ENCODE results near the gene CDH11.

CDH11 gene

DNA sequence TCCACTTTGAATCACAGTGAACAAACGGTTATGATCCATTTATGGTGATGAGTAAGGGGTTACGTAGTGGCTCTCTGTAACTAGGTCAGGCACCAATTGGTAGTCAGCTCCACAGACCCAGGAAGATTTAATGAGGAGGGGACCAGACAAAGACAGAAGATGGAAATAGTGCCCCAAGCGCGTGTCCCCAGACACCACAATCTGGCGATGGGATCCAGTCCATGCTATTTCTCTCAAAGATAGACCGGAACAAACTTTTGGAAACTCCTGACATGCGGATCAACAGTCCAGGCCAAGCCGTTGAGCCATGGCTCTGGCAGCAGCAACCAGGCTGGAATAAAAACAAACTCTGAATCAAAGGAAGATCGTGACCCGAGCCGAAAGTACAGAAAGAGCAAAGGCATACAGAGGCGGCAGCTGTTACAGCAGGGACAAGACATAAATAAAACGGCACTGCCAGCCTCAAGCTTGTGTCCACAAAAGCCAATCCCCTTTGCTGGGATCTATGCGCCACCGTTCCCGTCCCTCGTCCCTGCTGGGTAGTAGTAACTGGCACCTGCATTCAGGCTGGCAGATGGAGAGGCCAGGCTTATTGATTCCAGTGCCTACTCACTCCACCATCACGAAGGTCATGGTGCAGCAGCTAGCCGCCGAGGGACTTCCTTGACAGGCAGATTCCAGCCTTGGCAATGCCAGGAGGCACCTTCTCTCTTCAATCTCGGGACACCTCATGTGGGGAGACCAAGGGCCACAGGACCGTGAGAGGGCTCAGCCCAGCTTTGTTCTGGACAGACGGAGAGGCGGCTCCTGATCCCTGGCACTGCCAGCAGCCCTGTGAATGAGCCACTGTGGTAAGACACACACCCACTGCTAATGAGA is 50.2 kb downstream of the CDH11 start:
- no peak for DNase-seq (ENCODE audit: low read depth in 3 of 3, low spot score in 1 of 3)

DNA sequence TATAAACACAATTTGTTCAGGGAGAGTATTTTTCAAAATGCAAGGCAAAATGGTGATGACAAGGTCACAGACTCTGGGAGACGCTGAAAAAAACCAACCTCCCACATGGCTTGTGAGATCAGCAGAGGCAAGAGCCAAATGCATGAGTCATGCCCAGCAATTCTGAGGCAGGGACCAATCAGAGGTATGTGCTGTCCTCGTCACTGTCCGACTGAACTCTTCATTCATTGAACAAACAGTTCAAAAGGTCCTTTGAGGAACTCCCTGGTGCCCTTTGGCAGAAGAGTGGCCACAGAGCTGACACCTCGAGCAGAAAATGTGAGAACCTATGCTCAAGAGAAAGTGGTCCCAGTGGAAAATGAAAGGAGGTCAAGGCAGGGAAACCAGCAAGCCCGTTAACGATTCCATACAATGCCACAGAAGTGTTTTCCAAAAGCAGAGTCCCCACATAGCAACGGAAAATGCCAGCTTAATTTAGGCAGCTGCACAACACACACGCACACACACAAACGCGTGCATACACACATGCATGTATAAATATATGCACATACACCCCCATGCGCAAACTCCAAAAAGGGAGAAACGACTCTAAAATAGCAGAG is 50.9 kb downstream of the CDH11 start:
- DNase-seq (ENCODE audit: low read depth in 3 of 3, low spot score in 1 of 3), result no peak

GRCh38 chr16:65069766-65070165 is 52.1 kb downstream of the CDH11 start:
- DNase-seq (ENCODE audit: low read depth in 3 of 3, low spot score in 1 of 3), result no peak

DNA sequence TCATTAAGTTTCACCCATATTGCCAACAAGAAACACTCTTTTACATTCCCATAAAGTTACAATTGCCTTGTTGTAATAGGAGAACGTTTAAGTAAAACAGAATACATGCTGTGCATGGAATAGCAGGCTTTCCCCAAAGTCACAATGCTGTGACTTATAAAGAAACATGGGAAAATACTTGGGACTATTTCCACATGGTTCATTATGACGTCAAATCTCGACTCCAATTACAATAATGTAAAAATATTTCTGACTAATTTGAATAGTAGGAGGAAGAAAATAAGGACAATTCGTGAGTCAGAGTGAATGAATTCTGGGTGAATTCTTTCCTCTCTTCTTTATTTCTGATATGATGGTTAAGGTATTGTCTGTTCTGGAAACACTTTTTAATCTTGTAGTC is 52.8 kb downstream of the CDH11 start:
- DNase-seq (ENCODE audit: low read depth in 3 of 3, low spot score in 1 of 3), result no peak

DNA sequence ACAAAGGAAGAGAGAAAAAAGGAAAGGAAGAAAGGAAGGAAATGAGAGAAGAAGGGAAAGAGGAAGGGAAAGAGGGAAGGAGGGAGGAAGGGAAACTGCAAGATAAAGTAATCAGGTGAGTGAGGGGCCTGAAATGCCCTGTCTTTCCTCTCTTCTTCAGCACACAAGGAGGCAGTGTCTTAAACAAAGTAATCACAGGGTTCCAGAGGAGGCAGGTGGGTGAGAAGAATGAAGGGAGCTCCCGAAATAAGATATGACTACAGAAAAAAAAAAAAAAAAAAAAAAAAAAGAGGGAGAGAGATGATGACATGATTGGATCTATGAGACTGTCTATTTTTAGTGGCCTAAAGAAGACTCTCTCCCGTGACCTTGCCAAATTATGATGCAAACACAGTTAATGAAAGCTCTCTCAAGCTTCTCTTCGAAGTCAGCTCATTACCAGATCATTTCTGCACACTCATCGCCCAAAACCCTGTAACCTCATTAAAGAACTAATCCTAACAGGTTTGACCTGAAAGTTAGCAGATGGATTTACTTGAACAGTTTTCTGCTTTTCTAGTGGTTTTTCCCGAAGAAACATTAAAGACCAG is 53.6 kb downstream of the CDH11 start:
- no peak for DNase-seq (ENCODE audit: low read depth in 3 of 3, low spot score in 1 of 3)

DNA sequence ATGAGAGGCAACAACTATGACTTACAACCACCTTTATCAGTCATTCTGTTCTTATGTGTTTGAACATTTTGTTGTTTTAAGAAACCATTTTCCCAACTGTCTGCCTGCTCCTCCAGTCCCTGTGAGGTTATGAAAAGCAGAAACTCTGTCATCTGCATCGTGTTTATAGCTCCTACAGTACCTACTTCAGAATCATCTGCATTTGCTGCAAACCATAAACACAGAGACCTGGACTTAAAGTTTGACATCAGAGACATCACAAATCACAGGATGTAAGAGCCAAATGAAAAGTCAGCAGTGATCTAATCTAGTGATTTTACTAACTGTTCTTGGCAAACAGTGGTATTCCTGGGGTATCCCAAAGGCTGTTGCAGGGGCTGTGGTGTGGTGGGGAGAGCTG is 55.2 kb downstream of the CDH11 start:
- no peak for DNase-seq (ENCODE audit: low read depth in 3 of 3, low spot score in 1 of 3)

- DNase-seq (ENCODE audit: low read depth in 3 of 3, low spot score in 1 of 3), result no peak
These were observed 56.8 kb downstream of the CDH11 start for GRCh38 chr16:65065031-65065430.

DNA sequence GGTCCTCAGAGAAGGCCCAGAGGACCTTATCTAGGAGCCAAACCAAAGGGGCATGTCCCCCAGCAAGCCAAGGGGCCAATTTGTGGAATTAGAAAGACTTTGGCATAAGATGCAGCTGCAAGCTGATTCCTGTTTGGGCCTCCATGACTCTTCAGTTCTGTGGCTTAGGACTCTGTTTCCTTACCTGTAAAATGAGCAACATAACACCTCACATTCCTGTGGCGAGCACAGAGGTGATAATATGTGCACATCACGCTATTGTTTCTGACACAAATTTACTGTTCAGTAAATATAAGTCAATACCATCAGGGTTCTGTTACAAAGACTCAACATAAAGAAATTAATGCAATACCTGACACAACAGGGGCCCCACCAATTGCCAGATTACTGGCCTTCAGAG is 57.7 kb downstream of the CDH11 start:
- no peak for DNase-seq (ENCODE audit: low read depth in 3 of 3, low spot score in 1 of 3)

- no peak for DNase-seq (ENCODE audit: low read depth in 3 of 3, low spot score in 1 of 3)
These were observed 58.9 kb downstream of the CDH11 start for GRCh38 chr16:65062736-65063583.

DNA sequence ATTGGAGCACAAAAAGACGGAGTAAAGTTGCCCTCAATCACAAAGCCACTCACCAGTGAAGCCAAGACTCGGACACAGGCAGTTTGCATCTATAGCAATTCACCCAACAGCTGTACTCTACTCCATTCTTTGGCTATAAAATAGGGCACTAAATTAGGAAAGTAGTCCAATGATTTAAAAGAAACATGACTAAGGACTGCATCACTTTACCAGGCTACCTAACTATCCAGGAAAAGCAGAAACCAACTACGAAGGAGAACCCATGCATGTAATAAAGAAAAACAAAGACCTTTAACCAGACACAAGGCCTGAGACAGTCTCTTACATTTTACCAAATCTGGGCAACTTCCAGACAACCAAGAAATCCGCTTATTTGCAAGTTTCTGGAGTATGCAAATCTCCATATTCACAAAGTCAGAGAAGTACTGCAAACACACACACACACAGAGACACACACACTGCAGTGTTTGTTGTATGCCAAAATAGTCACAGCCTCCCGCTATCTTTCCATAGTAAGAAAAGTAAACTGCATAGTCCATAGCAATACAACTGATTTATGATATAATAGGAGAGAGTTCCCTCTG is 59.8 kb downstream of the CDH11 start:
- DNase-seq (ENCODE audit: low read depth in 3 of 3, low spot score in 1 of 3), result no peak

DNA sequence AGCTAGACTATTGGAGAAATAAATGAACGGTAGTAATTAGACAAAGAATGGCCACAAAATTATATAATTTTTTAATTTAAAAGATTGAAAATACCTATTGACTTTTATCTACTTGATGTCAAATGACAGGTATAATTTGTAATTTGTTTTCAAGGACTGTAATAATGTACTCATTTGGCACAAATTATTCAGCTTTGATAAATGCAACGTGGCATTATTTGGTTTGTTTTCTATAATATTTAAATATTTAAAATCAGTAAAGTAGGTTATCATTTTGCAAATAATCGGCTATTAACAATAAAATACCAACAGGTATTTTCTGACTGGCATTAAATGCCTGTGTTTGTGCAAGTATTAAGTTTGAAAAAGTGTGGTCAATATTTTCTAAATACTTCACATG is 60.6 kb downstream of the CDH11 start:
- DNase-seq (ENCODE audit: low read depth in 3 of 3, low spot score in 1 of 3), result no peak

- no peak for DNase-seq (ENCODE audit: low read depth in 3 of 3, low spot score in 1 of 3)
These were observed 62.4 kb downstream of the CDH11 start for GRCh38 chr16:65059406-65059980.

DNA sequence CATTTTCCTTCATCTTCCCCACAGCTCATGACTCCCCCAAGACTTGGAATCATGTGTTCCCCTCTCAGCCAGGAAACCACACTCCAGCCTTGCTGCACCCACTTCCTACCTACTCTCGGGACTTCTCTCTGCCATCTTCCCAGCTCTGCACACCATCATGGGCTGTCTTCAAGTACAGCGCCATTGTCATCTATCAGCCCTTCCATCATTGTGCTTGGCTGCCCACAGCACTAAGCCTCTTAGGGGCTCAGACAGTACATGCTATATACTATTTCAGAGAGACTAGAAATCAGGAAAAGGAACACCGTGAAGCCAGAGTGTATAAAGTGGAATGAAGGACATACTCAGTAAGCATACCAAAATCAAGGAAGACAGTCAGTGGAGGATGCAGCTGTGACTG is 64.7 kb downstream of the CDH11 start:
- DNase-seq (ENCODE audit: low read depth in 3 of 3, low spot score in 1 of 3), result no peak

GRCh38 chr16:65054457-65054856 is 67.4 kb downstream of the CDH11 start:
- no peak for DNase-seq (ENCODE audit: low read depth in 3 of 3, low spot score in 1 of 3)

DNA sequence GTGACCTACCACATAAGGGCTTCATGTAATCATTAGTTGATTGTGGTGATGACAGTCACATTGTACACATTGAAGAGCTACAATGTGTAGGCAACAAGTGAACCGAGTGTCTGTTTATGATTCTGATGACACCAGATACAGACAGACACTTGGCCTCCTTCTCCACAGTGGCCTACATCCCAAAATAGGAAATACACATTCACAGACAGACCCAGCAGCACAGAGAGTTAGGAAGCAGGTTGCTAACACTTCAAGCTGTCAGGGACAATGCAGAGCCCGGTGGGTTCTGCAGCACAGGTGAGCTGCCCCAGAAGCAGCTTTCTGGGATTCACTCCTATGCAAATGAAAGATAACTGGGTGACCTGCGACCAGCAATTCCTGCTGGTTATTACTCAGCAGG is 72.2 kb downstream of the CDH11 start:
- DNase-seq (ENCODE audit: low read depth in 3 of 3, low spot score in 1 of 3), result no peak

DNA sequence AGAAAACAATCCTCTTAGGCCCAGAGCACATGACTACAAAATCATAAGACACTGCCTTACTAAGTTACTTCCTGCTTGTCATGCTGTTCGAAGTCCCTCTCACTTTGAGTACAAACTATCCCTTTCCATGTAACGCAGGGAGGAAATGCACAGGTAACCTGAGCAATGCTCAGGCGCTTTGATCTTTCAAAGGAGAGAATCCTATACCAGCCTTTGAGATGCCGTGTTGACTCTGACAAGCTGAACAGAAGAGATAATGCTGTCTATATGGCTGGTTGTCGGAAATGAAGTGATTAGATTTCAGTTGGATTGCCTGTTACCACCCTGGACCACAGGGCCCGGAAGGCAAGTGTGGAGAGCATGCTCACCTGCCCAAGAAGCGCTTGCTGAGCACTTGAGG is 75.9 kb downstream of the CDH11 start:
- no peak for DNase-seq (ENCODE audit: low read depth in 3 of 3, low spot score in 1 of 3)

DNA sequence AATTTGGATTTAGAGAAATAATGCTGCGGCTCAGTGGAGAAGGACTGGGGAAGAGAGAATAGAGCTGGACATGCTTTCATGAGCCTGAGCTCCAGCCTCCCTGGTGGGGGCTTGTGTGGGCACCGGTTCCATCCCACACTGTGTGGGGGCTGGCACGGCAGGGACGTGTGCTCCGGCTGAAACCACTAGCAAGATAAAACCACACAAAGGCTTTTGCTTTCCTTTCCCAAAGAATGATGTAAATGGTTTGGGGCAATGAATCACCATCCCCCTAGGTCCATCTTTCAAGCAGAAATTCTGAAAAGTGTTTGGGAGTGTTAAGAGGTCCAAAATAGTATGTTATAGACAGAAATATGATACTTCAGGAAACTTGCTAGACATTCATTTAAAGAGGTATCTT is 77.0 kb downstream of the CDH11 start:
- DNase-seq (ENCODE audit: low read depth in 3 of 3, low spot score in 1 of 3), result no peak

- DNase-seq (ENCODE audit: low read depth in 3 of 3, low spot score in 1 of 3), result no peak
These were observed 77.8 kb downstream of the CDH11 start for GRCh38 chr16:65044026-65044425.

- DNase-seq (ENCODE audit: low read depth in 3 of 3, low spot score in 1 of 3), result no peak
These were observed 79.2 kb downstream of the CDH11 start for GRCh38 chr16:65042438-65043365.

DNA sequence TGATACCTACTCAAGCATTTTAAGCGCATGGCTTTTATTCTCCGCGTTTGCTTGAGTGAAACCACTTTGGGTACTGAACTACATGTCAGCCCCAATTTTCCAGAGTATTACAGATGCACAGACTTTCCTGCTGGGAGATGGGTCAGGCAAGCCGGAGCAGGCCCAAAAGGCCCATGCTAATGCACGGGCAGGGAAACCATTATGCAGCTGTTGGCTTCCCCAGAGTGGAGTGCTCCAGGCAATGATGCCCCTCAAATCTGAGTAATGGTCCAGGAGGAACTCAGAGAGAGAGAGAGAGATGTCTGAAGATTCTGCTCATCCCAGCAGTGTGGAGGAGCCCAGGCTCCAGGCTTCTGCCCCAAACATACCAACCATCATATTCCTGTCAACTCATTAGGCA is 80.2 kb downstream of the CDH11 start:
- DNase-seq (ENCODE audit: low read depth in 3 of 3, low spot score in 1 of 3), result no peak
